Activated CD4-positive, alpha-beta T cell treated with anti-CD3 and anti-CD28 coated beads, Interleukin-10, Interleukin-2, amounts not matched to agents 100 ng/mL and 50 ng/mL, durations not matched to agents 16 hours and 8 hours (primary cell): ENCODE results near the gene FUT3.
A peak's percentile ranks its signal among the peaks of the same experiment; 100 is the strongest.

Experiments used
- DNase-seq: peaks from one replicate; pipeline ENCODE4 v3.0.0-alpha.2; 2020

Gene FUT3

GRCh38 chr19:5822181-5822844, 28.9 kb downstream of the FUT3 start:
- DNase-seq = no peak

GRCh38 chr19:5821521-5822180, 29.6 kb downstream of the FUT3 start:
- DNase-seq = no peak

GRCh38 chr19:5820785-5821184, 30.5 kb downstream of the FUT3 start:
- no peak for DNase-seq

- no peak for DNase-seq
Observed at GRCh38 chr19:5818594-5818993, 32.7 kb downstream of the FUT3 start.

GRCh38 chr19:5817218-5817617, 34.0 kb downstream of the FUT3 start:
- no peak for DNase-seq

GRCh38 chr19:5814852-5815246, 36.4 kb downstream of the FUT3 start:
- no peak for DNase-seq

- DNase-seq = no peak
Observed at GRCh38 chr19:5814123-5814851, 37.0 kb downstream of the FUT3 start.

GRCh38 chr19:5811117-5811516, 40.1 kb downstream of the FUT3 start:
- no peak for DNase-seq

GRCh38 chr19:5809469-5809868, 41.8 kb downstream of the FUT3 start:
- no peak for DNase-seq

GRCh38 chr19:5809053-5809452, 42.2 kb downstream of the FUT3 start:
- no peak for DNase-seq

- no peak for DNase-seq
Observed at GRCh38 chr19:5808120-5808816, 43.0 kb downstream of the FUT3 start.

GRCh38 chr19:5806905-5807304, 44.3 kb downstream of the FUT3 start:
- no peak for DNase-seq

- DNase-seq = no peak
Observed at GRCh38 chr19:5806133-5806489, 45.1 kb downstream of the FUT3 start.

- peak; percentile 49 for DNase-seq
Observed at GRCh38 chr19:5805462-5806132, 45.7 kb downstream of the FUT3 start.

- DNase-seq = peak; percentile 49
Observed at GRCh38 chr19:5804516-5805461, 46.5 kb downstream of the FUT3 start, which contains the start of gene NRTN. TSS of gene NRTN (plus strand) at chr19:5805067. CDS start at chr19:5824166, 19,099 bp downstream.

GRCh38 chr19:5803752-5804515, 47.3 kb downstream of the FUT3 start:
- DNase-seq = peak; percentile 97

GRCh38 chr19:5803441-5803751, 47.9 kb downstream of the FUT3 start:
- no peak for DNase-seq

GRCh38 chr19:5801796-5802619, 49.2 kb downstream of the FUT3 start:
- no peak for DNase-seq

- no peak for DNase-seq
Observed at GRCh38 chr19:5800361-5801270, 50.6 kb downstream of the FUT3 start.
